NB4 (cell line): ENCODE measurements around the gene KIF1B.

ENCODE experiments used
- CTCF ChIP-seq: IDR thresholded peaks from one replicate; pipeline ENCODE4 v1.5.1; 2012; ENCODE audit warnings: low read depth, low read length
- MAX ChIP-seq: IDR thresholded peaks from 2 replicates; pipeline ENCODE4 v1.6.1; 2011; ENCODE audit warnings: low read depth, low read length
- MYC ChIP-seq: IDR thresholded peaks from 2 replicates; pipeline ENCODE4 v1.6.1; 2011; ENCODE audit warnings: low read depth, low read length
- POLR2A ChIP-seq: IDR thresholded peaks from 2 replicates; pipeline ENCODE4 v1.6.1; 2011; ENCODE audit warnings: mild to moderate bottlenecking; ENCODE audit not compliant: insufficient read length; ENCODE audit errors: extremely low read depth

- no peak for TF ChIP-seq CTCF
- TF ChIP-seq POLR2A = no peak
- no peak for TF ChIP-seq MYC
- TF ChIP-seq MAX = no peak
These were observed 9.8 kb upstream of the KIF1B start for GRCh38 chr1:10200620-10201019.
